ENCODE results near the gene AGBL1. TPM values are rescaled to one million over a fixed set of nuclear protein-coding genes. Genes with fewer than 3 reads are reported as not detected.

The AGBL1 gene
- total RNA-seq, 6 experiments from 2014 or later: not detected

- Mint-ChIP-seq H3K27ac (no peak overlapping the region), H3K4me3 (no peak overlapping the region), H3K4me1 (ENCODE audit: low read depth) (no peaks in the 10 kb centered on the region), H3K9me3 (peaks cover 42% of the 10 kb centered on the region), H3K36me3 (ENCODE audit: low read depth) (no peaks in the 10 kb centered on the region), H3K27me3 (ENCODE audit: insufficient read depth) (peaks cover 1% of the 10 kb centered on the region; the same call in 1 of the 2 replicates)
- DNase-seq: no peak
- TF ChIP-seq CTCF (IDR thresholded peaks at IDR 0.05): no peak
Observed at GRCh38 chr15:86247249-86247955, 167.7 kb downstream of the AGBL1 start.

GRCh38 chr15:86255247-86255646 lies 175.6 kb downstream of the AGBL1 start:
- Mint-ChIP-seq H3K4me1 (ENCODE audit: low read depth) (no peaks in the 10 kb centered on the region), H3K4me3 (no peak overlapping the region), H3K36me3 (ENCODE audit: low read depth) (no peaks in the 10 kb centered on the region), H3K27ac (no peak overlapping the region), H3K27me3 (ENCODE audit: insufficient read depth) (peaks cover 2% of the 10 kb centered on the region), H3K9me3 (peaks cover 57% of the 10 kb centered on the region)
- no peak for DNase-seq
- no peak for TF ChIP-seq CTCF (IDR thresholded peaks at IDR 0.05)

GRCh38 chr15:86256628-86257027 lies 177.0 kb downstream of the AGBL1 start:
- Mint-ChIP-seq H3K36me3 (ENCODE audit: low read depth) (no peaks in the 10 kb centered on the region), H3K27me3 (ENCODE audit: insufficient read depth) (peaks cover 2% of the 10 kb centered on the region), H3K27ac (no peak overlapping the region), H3K9me3 (peaks cover 57% of the 10 kb centered on the region), H3K4me3 (no peak overlapping the region), H3K4me1 (ENCODE audit: low read depth) (no peaks in the 10 kb centered on the region)
- TF ChIP-seq CTCF (IDR thresholded peaks at IDR 0.05): no peak
- DNase-seq: no peak

GRCh38 chr15:86259589-86259988 lies 179.9 kb downstream of the AGBL1 start:
- Mint-ChIP-seq H3K36me3 (ENCODE audit: low read depth) (no peaks in the 10 kb centered on the region), H3K27me3 (ENCODE audit: insufficient read depth) (peaks cover 2% of the 10 kb centered on the region; the same call in 1 of the 2 replicates), H3K4me3 (no peak overlapping the region), H3K27ac (no peak overlapping the region), H3K9me3 (peaks cover 40% of the 10 kb centered on the region), H3K4me1 (ENCODE audit: low read depth) (no peaks in the 10 kb centered on the region)
- no peak for DNase-seq
- no peak for TF ChIP-seq CTCF (IDR thresholded peaks at IDR 0.05)

- Mint-ChIP-seq H3K27me3 (ENCODE audit: insufficient read depth) (peaks cover 2% of the 10 kb centered on the region; the same call in 1 of the 2 replicates), H3K36me3 (ENCODE audit: low read depth) (no peaks in the 10 kb centered on the region), H3K4me1 (ENCODE audit: low read depth) (no peaks in the 10 kb centered on the region), H3K9me3 (peaks cover 50% of the 10 kb centered on the region), H3K4me3 (no peak overlapping the region), H3K27ac (no peak overlapping the region)
- no peak for DNase-seq
- TF ChIP-seq CTCF (IDR thresholded peaks at IDR 0.05): no peak
Observed at GRCh38 chr15:86263230-86263629, 183.6 kb downstream of the AGBL1 start.

Data from HFFc6 (cell line).